ENCODE results near the gene NREP.

NREP gene

GRCh38 chr5:111790295-111790694 is 33.3 kb upstream of the NREP start:
- ChIA-PET CTCF (no interaction called here), POLR2A (interaction anchor here (0.6 kb wide), 1 partner anchor 134 kb away, joined by 3 read pairs; no protein-coding TSS in a partner anchor)
- Histone ChIP-seq H3K27ac (ENCODE audit: insufficient read depth in 1 of 2, low read depth in 1 of 2, low read length in 2 of 2, poor library complexity in 1 of 2, severe bottlenecking in 2 of 2) (no peak overlapping the region), H3K36me3 (ENCODE audit: control insufficient read depth in 4 of 4, insufficient read depth in 4 of 4, low read length in 3 of 4) (no peaks in the 10 kb centered on the region), H3K9me3 (ENCODE audit: control extremely low read depth in 1 of 5, control insufficient read depth in 4 of 5, insufficient read depth in 2 of 5, low read depth in 1 of 5, low read length in 4 of 5) (no peaks in the 10 kb centered on the region), H3K4me3 (ENCODE audit: control insufficient read depth in 1 of 7, extremely low read depth in 1 of 7, insufficient read depth in 4 of 7, low read depth in 2 of 7, low read length in 6 of 7) (no peak overlapping the region), H3K27me3 (replicated peaks in 2 of 5; ENCODE audit: control insufficient read depth in 4 of 5, insufficient read depth in 5 of 5, low read length in 4 of 5) (no peaks in the 10 kb centered on the region), H3K4me1 (ENCODE audit: control extremely low read depth in 1 of 4, control insufficient read depth in 4 of 4, insufficient read depth in 4 of 4, low read length in 3 of 4) (no peaks in the 10 kb centered on the region)
- DNase-seq, result no peak
- WGBS (ENCODE audit: insufficient coverage), result no CpG with 5 or more reads among the region's 1 CpG

- Histone ChIP-seq H3K4me1 (ENCODE audit: control extremely low read depth in 1 of 4, control insufficient read depth in 4 of 4, insufficient read depth in 4 of 4, low read length in 3 of 4) (no peaks in the 10 kb centered on the region), H3K27ac (ENCODE audit: insufficient read depth in 1 of 2, low read depth in 1 of 2, low read length in 2 of 2, poor library complexity in 1 of 2, severe bottlenecking in 2 of 2) (no peak overlapping the region), H3K36me3 (ENCODE audit: control insufficient read depth in 4 of 4, insufficient read depth in 4 of 4, low read length in 3 of 4) (no peaks in the 10 kb centered on the region), H3K4me3 (ENCODE audit: control insufficient read depth in 1 of 7, extremely low read depth in 1 of 7, insufficient read depth in 4 of 7, low read depth in 2 of 7, low read length in 6 of 7) (no peak overlapping the region), H3K27me3 (replicated peaks in 2 of 5; ENCODE audit: control insufficient read depth in 4 of 5, insufficient read depth in 5 of 5, low read length in 4 of 5) (no peaks in the 10 kb centered on the region), H3K9me3 (ENCODE audit: control extremely low read depth in 1 of 5, control insufficient read depth in 4 of 5, insufficient read depth in 2 of 5, low read depth in 1 of 5, low read length in 4 of 5) (no peaks in the 10 kb centered on the region)
- ChIA-PET CTCF (no interaction called here), POLR2A (interaction anchor here (0.6 kb wide), 1 partner anchor 28 kb away, joined by 3 read pairs; no protein-coding TSS in a partner anchor)
- no peak for DNase-seq
Observed at GRCh38 chr5:111787006-111787405, 30.0 kb upstream of the NREP start.

GRCh38 chr5:111784491-111785181 is 27.6 kb upstream of the NREP start:
- ChIA-PET CTCF (no interaction called here), POLR2A (no interaction called here)
- no peak for DNase-seq

GRCh38 chr5:111783537-111783936 is 26.5 kb upstream of the NREP start:
- CTCF ChIA-PET, result no interaction called here
- H3K36me3 ChIP-seq (ENCODE audit: control insufficient read depth in 4 of 4, insufficient read depth in 4 of 4, low read length in 3 of 4), result no peaks in the 10 kb centered on the region
- POLR2A ChIA-PET, result no interaction called here
- peaks cover 6 to 29% (median 21%) of the 10 kb centered on the region in 4 experiments for H3K4me1 ChIP-seq (ENCODE audit: control extremely low read depth in 1 of 4, control insufficient read depth in 4 of 4, insufficient read depth in 4 of 4, low read length in 3 of 4)
- DNase-seq, result no peak
- no CpG with 5 or more reads among the region's 3 CpGs for WGBS (ENCODE audit: insufficient coverage)
- no peaks in the 10 kb centered on the region for H3K9me3 ChIP-seq (ENCODE audit: control extremely low read depth in 1 of 5, control insufficient read depth in 4 of 5, insufficient read depth in 2 of 5, low read depth in 1 of 5, low read length in 4 of 5)
- no peak overlapping the region for H3K27ac ChIP-seq (ENCODE audit: insufficient read depth in 1 of 2, low read depth in 1 of 2, low read length in 2 of 2, poor library complexity in 1 of 2, severe bottlenecking in 2 of 2)
- H3K27me3 ChIP-seq (replicated peaks in 2 of 5; ENCODE audit: control insufficient read depth in 4 of 5, insufficient read depth in 5 of 5, low read length in 4 of 5), result no peaks in the 10 kb centered on the region
- no peak overlapping the region for H3K4me3 ChIP-seq (ENCODE audit: control insufficient read depth in 1 of 7, extremely low read depth in 1 of 7, insufficient read depth in 4 of 7, low read depth in 2 of 7, low read length in 6 of 7)

More at GRCh38 chr5:111784491-111785181, 27.6 kb upstream of the NREP start:
- WGBS (ENCODE audit: insufficient coverage), result 100% methylated on average over 1 of the region's 3 CpGs
- no peak overlapping the region for H3K27ac ChIP-seq (ENCODE audit: insufficient read depth in 1 of 2, low read depth in 1 of 2, low read length in 2 of 2, poor library complexity in 1 of 2, severe bottlenecking in 2 of 2)
- H3K4me3 ChIP-seq (ENCODE audit: control insufficient read depth in 1 of 7, extremely low read depth in 1 of 7, insufficient read depth in 4 of 7, low read depth in 2 of 7, low read length in 6 of 7), result no peak overlapping the region
- H3K9me3 ChIP-seq (ENCODE audit: control extremely low read depth in 1 of 5, control insufficient read depth in 4 of 5, insufficient read depth in 2 of 5, low read depth in 1 of 5, low read length in 4 of 5), result no peaks in the 10 kb centered on the region
- H3K27me3 ChIP-seq (replicated peaks in 2 of 5; ENCODE audit: control insufficient read depth in 4 of 5, insufficient read depth in 5 of 5, low read length in 4 of 5), result no peaks in the 10 kb centered on the region
- no peaks in the 10 kb centered on the region for H3K36me3 ChIP-seq (ENCODE audit: control insufficient read depth in 4 of 4, insufficient read depth in 4 of 4, low read length in 3 of 4)
- H3K4me1 ChIP-seq (ENCODE audit: control extremely low read depth in 1 of 4, control insufficient read depth in 4 of 4, insufficient read depth in 4 of 4, low read length in 3 of 4), result peaks cover 6 to 21% (median 15%) of the 10 kb centered on the region in 4 experiments

- H3K4me3 ChIP-seq (ENCODE audit: control insufficient read depth in 1 of 7, extremely low read depth in 1 of 7, insufficient read depth in 4 of 7, low read depth in 2 of 7, low read length in 6 of 7), result no peak overlapping the region
- no CpG with 5 or more reads among the region's 2 CpGs for WGBS (ENCODE audit: insufficient coverage)
- CTCF ChIA-PET, result interaction anchor here (1.3 kb wide), 1 partner anchor 20 kb away, joined by 3 read pairs; no protein-coding TSS in a partner anchor
Observed at GRCh38 chr5:111782216-111782615, 25.2 kb upstream of the NREP start.

GRCh38 chr5:111781200-111781599 is 24.2 kb upstream of the NREP start:
- Histone ChIP-seq H3K4me3 (ENCODE audit: control insufficient read depth in 1 of 7, extremely low read depth in 1 of 7, insufficient read depth in 4 of 7, low read depth in 2 of 7, low read length in 6 of 7) (peak overlapping the region in 1 of 7 experiments; percentile 0), H3K27ac (ENCODE audit: insufficient read depth in 1 of 2, low read depth in 1 of 2, low read length in 2 of 2, poor library complexity in 1 of 2, severe bottlenecking in 2 of 2) (no peak overlapping the region), H3K9me3 (ENCODE audit: control extremely low read depth in 1 of 5, control insufficient read depth in 4 of 5, insufficient read depth in 2 of 5, low read depth in 1 of 5, low read length in 4 of 5) (no peaks in the 10 kb centered on the region), H3K36me3 (ENCODE audit: control insufficient read depth in 4 of 4, insufficient read depth in 4 of 4, low read length in 3 of 4) (no peaks in the 10 kb centered on the region), H3K27me3 (replicated peaks in 2 of 5; ENCODE audit: control insufficient read depth in 4 of 5, insufficient read depth in 5 of 5, low read length in 4 of 5) (no peaks in the 10 kb centered on the region), H3K4me1 (ENCODE audit: control extremely low read depth in 1 of 4, control insufficient read depth in 4 of 4, insufficient read depth in 4 of 4, low read length in 3 of 4) (peaks cover 10 to 47% (median 28%) of the 10 kb centered on the region in 4 experiments)
- CTCF ChIA-PET, result interaction anchor here (0.9 to 1.9 kb wide), 3 partner anchors 8 to 65 kb away, joined by 3 to 4 read pairs (median 4); no protein-coding TSS in a partner anchor
- POLR2A ChIA-PET, result no interaction called here
- WGBS (ENCODE audit: insufficient coverage), result 18% methylated on average over 5 of the region's 6 CpGs
- peak in 1 of 3 donors; percentile 24 for DNase-seq

More at GRCh38 chr5:111782216-111782615, 25.2 kb upstream of the NREP start:
- Histone ChIP-seq H3K27ac (ENCODE audit: insufficient read depth in 1 of 2, low read depth in 1 of 2, low read length in 2 of 2, poor library complexity in 1 of 2, severe bottlenecking in 2 of 2) (no peak overlapping the region), H3K27me3 (replicated peaks in 2 of 5; ENCODE audit: control insufficient read depth in 4 of 5, insufficient read depth in 5 of 5, low read length in 4 of 5) (no peaks in the 10 kb centered on the region), H3K36me3 (ENCODE audit: control insufficient read depth in 4 of 4, insufficient read depth in 4 of 4, low read length in 3 of 4) (no peaks in the 10 kb centered on the region), H3K4me1 (ENCODE audit: control extremely low read depth in 1 of 4, control insufficient read depth in 4 of 4, insufficient read depth in 4 of 4, low read length in 3 of 4) (peaks cover 6 to 37% (median 23%) of the 10 kb centered on the region in 4 experiments), H3K9me3 (ENCODE audit: control extremely low read depth in 1 of 5, control insufficient read depth in 4 of 5, insufficient read depth in 2 of 5, low read depth in 1 of 5, low read length in 4 of 5) (no peaks in the 10 kb centered on the region)
- POLR2A ChIA-PET, result no interaction called here
- DNase-seq, result no peak

- Histone ChIP-seq H3K4me1 (ENCODE audit: control extremely low read depth in 1 of 4, control insufficient read depth in 4 of 4, insufficient read depth in 4 of 4, low read length in 3 of 4) (peaks cover 20 to 60% (median 39%) of the 10 kb centered on the region in 4 experiments), H3K27me3 (replicated peaks in 2 of 5; ENCODE audit: control insufficient read depth in 4 of 5, insufficient read depth in 5 of 5, low read length in 4 of 5) (no peaks in the 10 kb centered on the region), H3K27ac (ENCODE audit: insufficient read depth in 1 of 2, low read depth in 1 of 2, low read length in 2 of 2, poor library complexity in 1 of 2, severe bottlenecking in 2 of 2) (no peak overlapping the region), H3K9me3 (ENCODE audit: control extremely low read depth in 1 of 5, control insufficient read depth in 4 of 5, insufficient read depth in 2 of 5, low read depth in 1 of 5, low read length in 4 of 5) (no peaks in the 10 kb centered on the region), H3K4me3 (ENCODE audit: control insufficient read depth in 1 of 7, extremely low read depth in 1 of 7, insufficient read depth in 4 of 7, low read depth in 2 of 7, low read length in 6 of 7) (no peak overlapping the region), H3K36me3 (ENCODE audit: control insufficient read depth in 4 of 4, insufficient read depth in 4 of 4, low read length in 3 of 4) (no peaks in the 10 kb centered on the region)
- CTCF ChIA-PET, result interaction anchor here (1.2 to 1.9 kb wide), 2 partner anchors 9 to 10 kb away, joined by 4 read pairs; no protein-coding TSS in a partner anchor
- peak in 1 of 3 donors; percentile 31 for DNase-seq
- WGBS (ENCODE audit: insufficient coverage), result no CpG with 5 or more reads among the region's 4 CpGs
- POLR2A ChIA-PET, result no interaction called here
Observed at GRCh38 chr5:111779922-111780292, 22.9 kb upstream of the NREP start.

All from common myeloid progenitor, CD34-positive (primary cell).